ENCODE results near the gene STK39. TPM values are rescaled to one million over a fixed set of nuclear protein-coding genes. Genes with fewer than 3 reads are reported as not detected.

The STK39 gene
- total RNA-seq, 1 donor from 2014 or later, result 31.9 TPM

- Mint-ChIP-seq H3K4me3 (ENCODE audit: unreplicated experiment) (no peak overlapping the region), H3K27ac (ENCODE audit: unreplicated experiment) (no peak overlapping the region), H3K4me1 (ENCODE audit: low read depth) (peaks cover 52% of the 10 kb centered on the region), H3K9me3 (ENCODE audit: low read depth) (no peaks in the 10 kb centered on the region), H3K36me3 (ENCODE audit: low read depth) (peaks cover 12% of the 10 kb centered on the region), H3K27me3 (ENCODE audit: low read depth) (no peaks in the 10 kb centered on the region)
- TF ChIP-seq CTCF (IDR thresholded peaks at IDR 0.05), result no peak
- no peak for DNase-seq (ENCODE audit: low spot score)
Measured at GRCh38 chr2:168135630-168136029, 111.8 kb downstream of the STK39 start.

DNA sequence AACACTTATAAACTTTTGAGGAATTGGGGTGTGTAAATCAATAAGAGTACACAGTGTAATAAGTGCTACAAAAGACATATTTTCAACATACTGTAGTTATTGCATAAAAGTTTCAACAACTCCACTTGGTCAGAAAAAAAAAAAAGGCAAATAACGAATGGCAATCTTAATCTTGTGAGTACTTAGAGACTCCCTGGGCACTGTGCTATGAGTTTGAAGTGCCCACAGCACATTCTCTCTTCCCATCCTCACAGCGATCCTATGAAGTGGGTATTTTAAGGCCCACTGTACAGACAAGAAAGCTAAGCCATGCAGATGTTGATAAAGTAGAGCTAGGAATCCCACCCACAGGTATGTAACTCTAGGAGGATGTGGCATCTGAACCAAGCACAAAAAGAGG is 112.3 kb downstream of the STK39 start:
- TF ChIP-seq CTCF (IDR thresholded peaks at IDR 0.05), result no peak
- no peak overlapping the region for H3K4me3 Mint-ChIP-seq (ENCODE audit: unreplicated experiment)
- H3K4me1 Mint-ChIP-seq (ENCODE audit: low read depth), result peaks cover 57% of the 10 kb centered on the region
- H3K36me3 Mint-ChIP-seq (ENCODE audit: low read depth), result peaks cover 13% of the 10 kb centered on the region
- no peaks in the 10 kb centered on the region for H3K9me3 Mint-ChIP-seq (ENCODE audit: low read depth)
- H3K27ac Mint-ChIP-seq (ENCODE audit: unreplicated experiment), result no peak overlapping the region
- DNase-seq (ENCODE audit: low spot score), result no peak
- no peaks in the 10 kb centered on the region for H3K27me3 Mint-ChIP-seq (ENCODE audit: low read depth)

- TF ChIP-seq CTCF (IDR thresholded peaks at IDR 0.05), result no peak
- Mint-ChIP-seq H3K4me3 (ENCODE audit: unreplicated experiment) (no peak overlapping the region), H3K4me1 (ENCODE audit: low read depth) (peaks cover 52% of the 10 kb centered on the region)
Measured at GRCh38 chr2:168134485-168134884, 112.9 kb downstream of the STK39 start.

GRCh38 chr2:168132389-168132788 is 115.0 kb downstream of the STK39 start:
- Mint-ChIP-seq H3K27ac (ENCODE audit: unreplicated experiment) (no peak overlapping the region), H3K36me3 (ENCODE audit: low read depth) (peaks cover 19% of the 10 kb centered on the region), H3K27me3 (ENCODE audit: low read depth) (no peaks in the 10 kb centered on the region), H3K4me1 (ENCODE audit: low read depth) (peaks cover 40% of the 10 kb centered on the region), H3K9me3 (ENCODE audit: low read depth) (no peaks in the 10 kb centered on the region), H3K4me3 (ENCODE audit: unreplicated experiment) (no peak overlapping the region)
- no peak for DNase-seq (ENCODE audit: low spot score)
- no peak for TF ChIP-seq CTCF (IDR thresholded peaks at IDR 0.05)

More at GRCh38 chr2:168134485-168134884, 112.9 kb downstream of the STK39 start:
- H3K9me3 Mint-ChIP-seq (ENCODE audit: low read depth), result no peaks in the 10 kb centered on the region
- H3K36me3 Mint-ChIP-seq (ENCODE audit: low read depth), result peaks cover 14% of the 10 kb centered on the region
- no peak for DNase-seq (ENCODE audit: low spot score)
- no peak overlapping the region for H3K27ac Mint-ChIP-seq (ENCODE audit: unreplicated experiment)
- H3K27me3 Mint-ChIP-seq (ENCODE audit: low read depth), result no peaks in the 10 kb centered on the region

DNA sequence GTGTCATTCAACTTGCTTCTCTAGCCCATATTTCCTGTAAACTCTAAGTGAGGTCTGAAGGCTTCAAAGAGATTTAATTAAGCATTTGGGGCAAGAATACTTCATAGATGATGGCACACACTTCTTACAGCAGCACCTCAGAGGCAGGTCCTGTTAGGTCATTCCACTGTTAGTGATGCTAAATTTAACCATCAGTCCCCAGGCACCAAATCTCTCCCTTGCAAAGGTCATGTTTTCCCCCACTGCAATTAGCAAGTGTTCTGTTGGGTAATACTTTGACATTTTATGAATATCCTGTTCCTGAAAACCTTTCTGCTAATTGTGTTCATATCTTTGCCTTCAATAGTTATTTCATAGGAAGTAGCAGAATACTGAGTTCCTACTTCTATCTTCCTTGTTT is 117.0 kb downstream of the STK39 start:
- H3K4me1 Mint-ChIP-seq (ENCODE audit: low read depth), result peaks cover 31% of the 10 kb centered on the region
- TF ChIP-seq CTCF (IDR thresholded peaks at IDR 0.05), result no peak
- no peaks in the 10 kb centered on the region for H3K9me3 Mint-ChIP-seq (ENCODE audit: low read depth)
- H3K27me3 Mint-ChIP-seq (ENCODE audit: low read depth), result no peaks in the 10 kb centered on the region
- peaks cover 26% of the 10 kb centered on the region for H3K36me3 Mint-ChIP-seq (ENCODE audit: low read depth)
- no peak overlapping the region for H3K4me3 Mint-ChIP-seq (ENCODE audit: unreplicated experiment)
- no peak for DNase-seq (ENCODE audit: low spot score)
- H3K27ac Mint-ChIP-seq (ENCODE audit: unreplicated experiment), result no peak overlapping the region

Data from chondrocyte (in vitro differentiated cells).